ENCODE data around the gene CFAP52.

CFAP52 gene

GRCh38 chr17:9566067-9566466 lies 10.4 kb upstream of the CFAP52 start (continued):
- TF ChIP-seq REST (tag by site-specific recombination; IDR thresholded peaks at IDR 0.05): no peak
- TF ChIP-seq SCRT1 (tag by site-specific recombination; IDR thresholded peaks at IDR 0.05; ENCODE audit: borderline replicate concordance): no peak
- no peak for TF ChIP-seq ZNF501 (tag by site-specific recombination; IDR thresholded peaks at IDR 0.05)
- no peak for TF ChIP-seq GLIS2 (tag by site-specific recombination; IDR thresholded peaks at IDR 0.05)
- TF ChIP-seq HOXC10 (CRISPR knock-in tag; IDR thresholded peaks at IDR 0.05): no peak
- no peak for TF ChIP-seq ZNF311 (tag by site-specific recombination; IDR thresholded peaks at IDR 0.05; ENCODE audit: borderline replicate concordance)
- TF ChIP-seq KLF10 (tag by site-specific recombination; IDR thresholded peaks at IDR 0.05): 0 out of 2 replicates have a peak, but pooled peaks have one; percentile 62
- peak; percentile 64 for TF ChIP-seq ZBTB44 (tag by site-specific recombination; IDR thresholded peaks at IDR 0.05)
- no peak for TF ChIP-seq SP2 (tag by site-specific recombination; IDR thresholded peaks at IDR 0.05)
- 0 out of 2 replicates have a peak, but pooled peaks have one; percentile 49 for TF ChIP-seq ZNF692 (tag by site-specific recombination; IDR thresholded peaks at IDR 0.05)
- TF ChIP-seq ZNF202 (tag by site-specific recombination; IDR thresholded peaks at IDR 0.05; ENCODE audit: borderline replicate concordance): no peak
- TF ChIP-seq ZNF555 (tag by site-specific recombination; conservative IDR thresholded peaks at IDR 0.05): no peak
- TF ChIP-seq ZNF23 (tag by site-specific recombination; IDR thresholded peaks at IDR 0.05; ENCODE audit: borderline replicate concordance): no peak
- TF ChIP-seq ZNF785 (tag by site-specific recombination; IDR thresholded peaks at IDR 0.05): no peak
- no peak for TF ChIP-seq CTCF (tag by site-specific recombination; IDR thresholded peaks at IDR 0.05)
- no peak for TF ChIP-seq ZBTB10 (tag by site-specific recombination; IDR thresholded peaks at IDR 0.05)
- TF ChIP-seq ZNF677 (tag by site-specific recombination; IDR thresholded peaks at IDR 0.05): no peak
- no peak for TF ChIP-seq ZNF830 (tag by site-specific recombination; IDR thresholded peaks at IDR 0.05; ENCODE audit: low read depth)
- TF ChIP-seq ZNF777 (tag by site-specific recombination; IDR thresholded peaks at IDR 0.05; ENCODE audit: borderline replicate concordance): no peak
- TF ChIP-seq ZNF707 (tag by site-specific recombination; IDR thresholded peaks at IDR 0.05): no peak
- no peak for TF ChIP-seq YY1 (tag by site-specific recombination; IDR thresholded peaks at IDR 0.05)
- TF ChIP-seq ZNF530 (tag by site-specific recombination; IDR thresholded peaks at IDR 0.05; ENCODE audit: low read depth): no peak
- no peak for TF ChIP-seq ZNF621 (tag by site-specific recombination; IDR thresholded peaks at IDR 0.05)
- no peak for TF ChIP-seq ZNF791 (tag by site-specific recombination; IDR thresholded peaks at IDR 0.05)
- TF ChIP-seq ZNF223 (tag by site-specific recombination; IDR thresholded peaks at IDR 0.05): no peak
- no peak for TF ChIP-seq ZNF548 (tag by site-specific recombination; IDR thresholded peaks at IDR 0.05)
- TF ChIP-seq ZNF561 (tag by site-specific recombination; IDR thresholded peaks at IDR 0.05; ENCODE audit: borderline replicate concordance): no peak
- no peak for TF ChIP-seq TCF7L2 (IDR thresholded peaks at IDR 0.05; ENCODE audit: borderline replicate concordance, low read depth, low read length)
- no peak for TF ChIP-seq ZFHX2 (tag by site-specific recombination; conservative IDR thresholded peaks at IDR 0.05)
- TF ChIP-seq KLF1 (tag by site-specific recombination; IDR thresholded peaks at IDR 0.05): no peak

Measured in HEK293 (cell line).